ENCODE results near the gene PFKFB2.

DNA sequence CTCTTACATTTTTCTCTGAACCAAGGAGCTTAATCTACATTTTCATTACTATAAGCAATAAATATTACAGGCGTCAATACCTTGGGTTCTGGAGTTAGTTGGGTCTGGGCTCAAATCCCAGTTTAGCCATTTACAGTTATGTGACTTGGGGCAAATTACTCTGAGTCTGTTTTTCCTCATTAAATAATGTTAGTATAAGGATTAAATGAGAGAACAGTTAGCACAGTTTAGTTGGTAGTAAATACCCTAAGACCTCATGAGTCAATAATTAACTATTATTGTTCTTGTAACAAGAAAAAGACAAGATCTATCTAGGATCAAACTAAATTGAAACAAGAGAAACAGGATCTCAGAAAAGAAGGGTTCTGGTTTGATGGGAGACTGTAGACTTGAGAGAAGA lies 25.2 kb upstream of the PFKFB2 start:
- TF ChIP-seq HOXB13 (CRISPR knock-in tag; IDR thresholded peaks at IDR 0.05; ENCODE audit: low read depth) (no peak), REST (IDR thresholded peaks at IDR 0.05) (no peak), JUN (IDR thresholded peaks at IDR 0.05) (no peak), MYC (IDR thresholded peaks at IDR 0.05; ENCODE audit: borderline replicate concordance, low read length) (no peak)
- TF ChIP-seq, protein P1, sequence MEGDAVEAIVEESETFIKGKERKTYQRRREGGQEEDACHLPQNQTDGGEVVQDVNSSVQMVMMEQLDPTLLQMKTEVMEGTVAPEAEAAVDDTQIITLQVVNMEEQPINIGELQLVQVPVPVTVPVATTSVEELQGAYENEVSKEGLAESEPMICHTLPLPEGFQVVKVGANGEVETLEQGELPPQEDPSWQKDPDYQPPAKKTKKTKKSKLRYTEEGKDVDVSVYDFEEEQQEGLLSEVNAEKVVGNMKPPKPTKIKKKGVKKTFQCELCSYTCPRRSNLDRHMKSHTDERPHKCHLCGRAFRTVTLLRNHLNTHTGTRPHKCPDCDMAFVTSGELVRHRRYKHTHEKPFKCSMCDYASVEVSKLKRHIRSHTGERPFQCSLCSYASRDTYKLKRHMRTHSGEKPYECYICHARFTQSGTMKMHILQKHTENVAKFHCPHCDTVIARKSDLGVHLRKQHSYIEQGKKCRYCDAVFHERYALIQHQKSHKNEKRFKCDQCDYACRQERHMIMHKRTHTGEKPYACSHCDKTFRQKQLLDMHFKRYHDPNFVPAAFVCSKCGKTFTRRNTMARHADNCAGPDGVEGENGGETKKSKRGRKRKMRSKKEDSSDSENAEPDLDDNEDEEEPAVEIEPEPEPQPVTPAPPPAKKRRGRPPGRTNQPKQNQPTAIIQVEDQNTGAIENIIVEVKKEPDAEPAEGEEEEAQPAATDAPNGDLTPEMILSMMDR (IDR thresholded peaks at IDR 0.05) = no peak

All from A549 (cell line).